ENCODE results near the gene SEMA4D.

The SEMA4D gene

DNA sequence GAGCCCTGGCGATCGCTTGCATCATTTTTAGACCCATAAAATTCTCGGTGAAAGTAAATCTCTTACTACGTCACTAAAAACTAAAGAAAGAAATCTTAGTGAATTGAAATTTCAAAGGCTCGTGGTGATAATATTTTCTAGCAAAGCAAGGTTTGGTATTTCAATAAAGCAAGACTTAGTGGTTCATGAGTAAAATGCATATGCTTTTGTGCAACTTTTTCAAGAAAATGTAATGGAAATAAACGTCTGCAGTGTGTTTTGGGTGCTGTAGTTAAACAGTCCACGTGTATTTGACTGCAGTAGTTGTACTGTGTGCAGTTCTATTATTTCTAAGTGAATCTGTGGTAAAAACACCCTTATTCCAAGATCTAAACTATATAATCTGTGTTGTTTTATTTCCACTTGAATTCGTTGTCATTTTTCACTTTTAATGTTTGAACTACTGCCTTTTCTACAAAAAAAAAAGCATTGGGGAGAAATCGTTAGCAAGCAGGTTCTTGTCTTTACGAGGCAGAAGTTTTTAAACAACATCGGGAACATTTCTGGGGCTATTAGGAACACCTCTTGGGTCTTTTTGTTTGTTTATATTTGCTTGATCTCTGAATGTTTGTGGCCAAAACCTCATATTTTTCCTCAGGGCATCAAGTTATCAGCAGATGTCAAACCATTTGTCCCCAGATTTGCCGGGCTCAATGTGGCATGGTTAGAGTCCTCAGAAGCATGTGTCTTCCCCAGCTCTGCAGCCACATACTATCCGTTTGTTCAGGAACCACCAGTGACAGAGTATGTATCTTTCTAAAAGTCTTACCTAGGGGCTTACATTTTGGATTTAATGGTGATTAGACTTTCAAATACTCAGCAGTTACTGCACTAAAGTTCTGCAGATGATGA is 178.7 kb downstream of the SEMA4D start:
- no peaks in the 10 kb centered on the region; the same call in 1 of the 2 replicates for H3K36me3 ChIP-seq (ENCODE audit: control insufficient read depth, insufficient read depth, low read length)
- DNase-seq (ENCODE audit: extremely low read depth, insufficient read length), result no peak

DNA sequence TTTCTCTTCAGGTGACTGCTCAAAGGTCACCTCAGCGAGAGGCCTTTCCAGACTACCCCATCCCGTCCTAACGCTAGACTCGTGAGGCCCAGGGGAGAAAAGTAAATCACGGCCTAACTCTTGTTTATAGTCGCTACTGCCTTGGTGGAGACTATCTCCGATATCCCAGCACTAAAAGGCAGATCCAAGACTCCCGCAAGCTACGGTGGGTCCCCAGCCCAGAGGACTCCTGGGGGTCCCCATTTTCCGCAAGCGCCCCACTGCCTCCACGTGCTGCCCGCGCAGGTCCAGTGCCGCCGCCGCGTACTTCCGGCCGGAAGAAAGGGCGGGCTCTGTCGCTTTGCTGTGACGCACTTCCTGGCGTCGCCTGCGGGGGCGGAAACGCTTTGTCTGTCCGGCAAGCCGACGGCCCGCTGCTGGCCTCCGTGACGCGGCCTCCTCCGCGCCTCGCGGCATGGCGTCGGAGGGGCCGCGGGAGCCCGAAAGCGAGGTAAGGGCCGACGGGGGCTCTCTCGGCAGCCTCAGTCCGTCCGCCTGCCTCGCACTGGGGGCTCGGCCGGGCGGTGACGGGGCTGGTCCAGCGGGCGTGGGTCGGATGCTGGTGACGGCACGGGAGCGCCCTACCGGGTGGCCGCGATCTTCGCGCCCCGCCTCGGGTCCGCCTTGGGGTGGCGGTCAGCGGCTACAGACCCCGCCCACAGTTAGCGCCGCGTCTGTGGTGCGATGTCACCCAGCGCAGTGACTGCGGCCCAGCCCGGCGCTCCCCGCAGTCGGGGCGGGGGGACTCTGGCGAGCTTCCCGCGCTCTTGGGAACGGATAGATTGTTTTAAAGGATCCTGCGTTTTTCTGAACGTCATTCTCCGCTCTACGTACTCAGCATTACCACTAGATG is 179.5 kb downstream of the SEMA4D start, which contains the start of gene SECISBP2:
Gene SECISBP2, plus strand, starts transcription at position 378 of the 892 bp plus-strand sequence. Its CDS starts 77 bp downstream, at position 455.
- no peaks in the 10 kb centered on the region for H3K27me3 ChIP-seq (replicated peaks; ENCODE audit: control insufficient read depth, insufficient read depth, low read length)
- H3K36me3 ChIP-seq (ENCODE audit: control insufficient read depth, insufficient read depth, low read length), result no peaks in the 10 kb centered on the region; the same call in 1 of the 2 replicates
- DNase-seq (ENCODE audit: extremely low read depth, insufficient read length), result peak; percentile 97
- TF ChIP-seq, protein P1, sequence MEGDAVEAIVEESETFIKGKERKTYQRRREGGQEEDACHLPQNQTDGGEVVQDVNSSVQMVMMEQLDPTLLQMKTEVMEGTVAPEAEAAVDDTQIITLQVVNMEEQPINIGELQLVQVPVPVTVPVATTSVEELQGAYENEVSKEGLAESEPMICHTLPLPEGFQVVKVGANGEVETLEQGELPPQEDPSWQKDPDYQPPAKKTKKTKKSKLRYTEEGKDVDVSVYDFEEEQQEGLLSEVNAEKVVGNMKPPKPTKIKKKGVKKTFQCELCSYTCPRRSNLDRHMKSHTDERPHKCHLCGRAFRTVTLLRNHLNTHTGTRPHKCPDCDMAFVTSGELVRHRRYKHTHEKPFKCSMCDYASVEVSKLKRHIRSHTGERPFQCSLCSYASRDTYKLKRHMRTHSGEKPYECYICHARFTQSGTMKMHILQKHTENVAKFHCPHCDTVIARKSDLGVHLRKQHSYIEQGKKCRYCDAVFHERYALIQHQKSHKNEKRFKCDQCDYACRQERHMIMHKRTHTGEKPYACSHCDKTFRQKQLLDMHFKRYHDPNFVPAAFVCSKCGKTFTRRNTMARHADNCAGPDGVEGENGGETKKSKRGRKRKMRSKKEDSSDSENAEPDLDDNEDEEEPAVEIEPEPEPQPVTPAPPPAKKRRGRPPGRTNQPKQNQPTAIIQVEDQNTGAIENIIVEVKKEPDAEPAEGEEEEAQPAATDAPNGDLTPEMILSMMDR (IDR thresholded peaks at IDR 0.05; ENCODE audit: insufficient read depth, low read length, poor library complexity, severe bottlenecking), result peak; percentile 77
- H3K4me3 ChIP-seq (replicated peaks; ENCODE audit: low read depth, low read length), result peak within 1 kb of the TSS; percentile 81

More for the DNA sequence above, 178.7 kb downstream of the SEMA4D start:
- TF ChIP-seq, protein P1 (IDR thresholded peaks at IDR 0.05; ENCODE audit: insufficient read depth, low read length, poor library complexity, severe bottlenecking), result no peak
- Histone ChIP-seq H3K27me3 (replicated peaks; ENCODE audit: control insufficient read depth, insufficient read depth, low read length) (no peaks in the 10 kb centered on the region), H3K4me3 (replicated peaks; ENCODE audit: low read depth, low read length) (peak overlapping the region; percentile 81)

DNA sequence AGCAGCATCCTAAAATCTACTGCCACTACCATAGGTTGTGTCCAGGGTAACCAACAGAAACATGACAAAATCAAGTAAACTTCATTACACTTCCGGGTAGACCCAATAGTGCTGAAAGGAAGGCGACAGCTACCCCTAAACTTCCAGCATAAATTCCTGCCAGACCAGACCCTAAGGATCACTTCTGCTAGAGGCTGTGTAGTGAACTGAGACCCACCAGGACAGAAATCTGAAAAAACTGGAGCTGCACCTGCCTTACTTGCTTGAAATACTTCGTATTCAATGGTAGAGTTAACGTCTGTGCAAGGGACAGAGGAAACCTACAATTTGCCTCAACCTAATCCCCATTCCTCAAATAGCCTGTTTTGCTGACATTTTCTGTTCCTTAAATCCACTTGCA is 180.6 kb downstream of the SEMA4D start:
- TF ChIP-seq, protein P1 (IDR thresholded peaks at IDR 0.05; ENCODE audit: insufficient read depth, low read length, poor library complexity, severe bottlenecking), result no peak
- no peak for DNase-seq (ENCODE audit: extremely low read depth, insufficient read length)
- Histone ChIP-seq H3K36me3 (ENCODE audit: control insufficient read depth, insufficient read depth, low read length) (no peaks in the 10 kb centered on the region; the same call in 1 of the 2 replicates), H3K4me3 (replicated peaks; ENCODE audit: low read depth, low read length) (peak overlapping the region; percentile 81; the same call in 1 of the 2 replicates), H3K27me3 (replicated peaks; ENCODE audit: control insufficient read depth, insufficient read depth, low read length) (no peaks in the 10 kb centered on the region)

DNA sequence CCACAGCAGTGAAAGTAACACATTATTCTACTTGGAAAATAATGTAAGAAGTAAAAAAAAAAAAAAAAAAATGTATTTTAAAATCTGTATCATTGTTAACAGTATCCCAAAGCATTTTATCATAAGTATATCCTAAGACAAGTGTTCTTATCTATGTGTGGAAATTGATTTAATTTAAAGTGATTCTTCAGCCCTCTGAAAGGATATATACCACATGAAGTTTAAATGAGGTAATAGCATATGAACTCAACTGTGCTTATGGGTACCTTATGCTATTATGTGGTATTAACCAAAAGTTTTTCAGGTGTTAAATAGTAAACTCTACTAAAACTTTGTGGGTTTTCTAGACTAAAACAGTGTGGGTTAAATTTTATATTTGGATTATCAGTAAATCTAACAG is 182.4 kb downstream of the SEMA4D start:
- no peak for DNase-seq (ENCODE audit: extremely low read depth, insufficient read length)
- TF ChIP-seq, protein P1 (IDR thresholded peaks at IDR 0.05; ENCODE audit: insufficient read depth, low read length, poor library complexity, severe bottlenecking), result no peak
- Histone ChIP-seq H3K4me3 (replicated peaks; ENCODE audit: low read depth, low read length) (no peak overlapping the region), H3K27me3 (replicated peaks; ENCODE audit: control insufficient read depth, insufficient read depth, low read length) (no peaks in the 10 kb centered on the region), H3K36me3 (ENCODE audit: control insufficient read depth, insufficient read depth, low read length) (no peaks in the 10 kb centered on the region; the same call in 1 of the 2 replicates)

DNA sequence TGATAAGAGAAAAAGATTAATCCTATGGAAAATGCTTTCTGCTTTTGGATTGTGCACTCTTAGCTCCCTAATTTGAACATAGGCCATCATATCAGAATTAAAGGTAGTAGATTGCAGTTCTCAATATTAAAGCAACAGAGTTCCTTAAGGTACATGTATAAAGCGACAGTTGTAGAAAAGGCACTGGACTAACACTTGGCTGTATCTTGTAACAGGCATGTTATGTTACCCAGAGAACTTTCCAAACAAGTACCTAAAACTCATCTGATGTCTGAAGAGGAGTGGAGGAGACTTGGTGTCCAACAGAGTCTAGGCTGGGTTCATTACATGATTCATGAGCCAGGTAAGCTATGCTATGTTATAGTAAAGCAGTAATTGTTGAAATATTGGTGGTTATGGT is 183.0 kb downstream of the SEMA4D start:
- no peaks in the 10 kb centered on the region for H3K27me3 ChIP-seq (replicated peaks; ENCODE audit: control insufficient read depth, insufficient read depth, low read length)
- DNase-seq (ENCODE audit: extremely low read depth, insufficient read length), result no peak
- H3K36me3 ChIP-seq (ENCODE audit: control insufficient read depth, insufficient read depth, low read length), result no peaks in the 10 kb centered on the region; the same call in 1 of the 2 replicates
- H3K4me3 ChIP-seq (replicated peaks; ENCODE audit: low read depth, low read length), result peak overlapping the region; percentile 98
- TF ChIP-seq, protein P1 (IDR thresholded peaks at IDR 0.05; ENCODE audit: insufficient read depth, low read length, poor library complexity, severe bottlenecking), result no peak

Measured in GM06990 (cell line).